GM18951 (cell line): Measurements from ENCODE around the gene CELF2.
"Not testable (repeated sequence)": the region's sequence is repeated elsewhere in the genome, so short reads cannot be mapped to it uniquely, and the experiment has no call there.

Experiments
- POLR2A ChIP-seq: IDR thresholded peaks from 4 replicates; pipeline ENCODE4 v1.6.1; 2011; ENCODE audit warnings: mild to moderate bottlenecking; ENCODE audit not compliant: insufficient read length, insufficient read depth; ENCODE audit errors: extremely low read depth
- in situ Hi-C: fragments of 300-500 bp; cut with MboI; formaldehyde crosslinking; loops from one replicate; pipeline ENCODE4 v1.12.0; 2022; ENCODE audit warnings: low sequenced_read_pairs, mixed read lengths, inconsistent platforms; ENCODE audit not compliant: unreplicated experiment

Gene CELF2

GRCh38 chr10:11110539-11110938 lies 92.9 kb downstream of the CELF2 start:
- TF ChIP-seq POLR2A, result no peak
- in situ Hi-C loops, result no loop called here

- in situ Hi-C loops, result no loop called here
- TF ChIP-seq POLR2A, result no peak
Measured at GRCh38 chr10:11111490-11111889, 93.8 kb downstream of the CELF2 start.

- in situ Hi-C loops, result no loop called here
- TF ChIP-seq POLR2A, result no peak
Measured at GRCh38 chr10:11112718-11113117, 95.0 kb downstream of the CELF2 start.

- in situ Hi-C loops, result no loop called here
- TF ChIP-seq POLR2A, result no peak
Measured at GRCh38 chr10:11113156-11113555, 95.5 kb downstream of the CELF2 start.

- in situ Hi-C loops, result no loop called here
Measured at GRCh38 chr10:11114269-11114668, 96.6 kb downstream of the CELF2 start.

GRCh38 chr10:11115337-11115736 lies 97.7 kb downstream of the CELF2 start:
- TF ChIP-seq POLR2A, result no peak
- in situ Hi-C loops, result no loop called here

More at GRCh38 chr10:11114269-11114668, 96.6 kb downstream of the CELF2 start:
- TF ChIP-seq POLR2A, result no peak

- no peak for TF ChIP-seq POLR2A
- in situ Hi-C loops, result no loop called here
Measured at GRCh38 chr10:11116361-11116760, 98.7 kb downstream of the CELF2 start.

GRCh38 chr10:11116817-11117216 lies 99.1 kb downstream of the CELF2 start:
- TF ChIP-seq POLR2A, result no peak
- in situ Hi-C loops, result no loop called here

GRCh38 chr10:11118686-11119085 lies 101.0 kb downstream of the CELF2 start:
- no peak for TF ChIP-seq POLR2A
- in situ Hi-C loops, result no loop called here

- no peak for TF ChIP-seq POLR2A
- in situ Hi-C loops, result no loop called here
Measured at GRCh38 chr10:11119843-11120242, 102.2 kb downstream of the CELF2 start.

GRCh38 chr10:11120711-11121110 lies 103.0 kb downstream of the CELF2 start:
- TF ChIP-seq POLR2A, result no peak
- in situ Hi-C loops, result no loop called here

GRCh38 chr10:11123892-11124291 lies 106.2 kb downstream of the CELF2 start:
- in situ Hi-C loops, result not testable (repeated sequence)

GRCh38 chr10:11125004-11125403 lies 107.3 kb downstream of the CELF2 start:
- no peak for TF ChIP-seq POLR2A
- in situ Hi-C loops, result no loop called here

GRCh38 chr10:11127017-11127416 lies 109.3 kb downstream of the CELF2 start:
- in situ Hi-C loops, result not testable (repeated sequence)

- no peak for TF ChIP-seq POLR2A
- in situ Hi-C loops, result no loop called here
Measured at GRCh38 chr10:11131112-11131639, 113.5 kb downstream of the CELF2 start.
